NCI-H2227 treated with DMSO at 0.1 percent for 48 hours (cell line): ENCODE data around the gene GOLGA3.

Experiments
- DNase-seq: peaks from one replicate; lab custom pipeline; 2025; lab: John Stamatoyannopoulos, UW

The GOLGA3 gene

GRCh38 chr12:132723015-132723763 is 105.5 kb downstream of the GOLGA3 start:
- DNase-seq, result no peak

- DNase-seq, result no peak
Measured at GRCh38 chr12:132720606-132721345, 107.9 kb downstream of the GOLGA3 start.

GRCh38 chr12:132719954-132720324 is 108.7 kb downstream of the GOLGA3 start:
- DNase-seq, result no peak

- DNase-seq, result no peak
Measured at GRCh38 chr12:132719141-132719953, 109.3 kb downstream of the GOLGA3 start.
